GM18499 (cell line): Measurements from ENCODE around the gene AZU1.
A peak's percentile ranks its signal among the peaks of the same experiment; 100 is the strongest.

Experiments used
- ATAC-seq: cut with Tn5 transposase; IDR thresholded peaks from one replicate; pipeline ENCODE4 v1.9.1; 2021; ENCODE audit warnings: moderate number of reproducible peaks; ENCODE audit not compliant: insufficient read depth, unreplicated experiment

The AZU1 gene

DNA sequence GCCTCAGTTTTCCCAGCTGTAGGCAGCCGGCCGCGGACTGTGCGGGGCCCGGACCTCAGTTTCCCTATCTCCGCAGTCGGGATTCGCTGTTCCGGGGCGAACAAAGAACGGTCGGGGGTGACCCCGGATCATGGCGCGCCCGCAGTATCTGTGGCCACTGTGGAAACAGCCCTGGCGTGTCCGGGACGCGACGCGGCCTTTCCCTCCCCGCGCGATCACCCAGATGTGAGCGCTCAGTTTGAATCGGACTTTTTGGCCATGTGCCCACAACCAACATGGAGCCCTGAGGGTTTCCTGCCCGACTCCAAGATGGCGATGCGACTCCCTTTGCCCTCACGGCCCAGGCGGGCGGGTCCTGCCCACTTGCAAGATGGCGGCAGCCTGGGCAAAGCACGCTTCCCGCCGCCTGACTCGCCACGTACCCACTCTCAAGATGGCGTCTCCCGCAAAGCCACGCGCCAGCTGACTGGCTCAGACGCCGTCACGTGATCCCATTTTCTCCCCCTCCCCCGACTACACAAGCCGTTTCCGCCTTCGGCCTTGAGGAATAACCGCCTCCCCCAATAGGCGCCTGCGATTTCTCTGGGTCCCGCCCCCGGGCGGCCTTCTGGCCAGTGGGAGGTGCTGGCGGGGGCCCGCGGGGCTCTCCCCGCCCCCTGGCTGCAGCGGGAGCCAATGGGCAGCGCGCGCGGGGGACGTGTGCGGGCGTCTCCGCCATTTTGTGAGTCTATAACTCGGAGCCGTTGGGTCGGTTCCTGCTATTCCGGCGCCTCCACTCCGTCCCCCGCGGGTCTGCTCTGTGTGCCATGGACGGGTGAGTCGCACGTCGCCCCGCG lies 30.7 kb upstream of the AZU1 start, which contains the start of gene PTBP1:
TSS of gene PTBP1 (plus strand) at position 761 of the 836 bp plus-strand sequence. CDS start at position 807, 46 bp downstream.
- peak; percentile 61 for ATAC-seq

DNA sequence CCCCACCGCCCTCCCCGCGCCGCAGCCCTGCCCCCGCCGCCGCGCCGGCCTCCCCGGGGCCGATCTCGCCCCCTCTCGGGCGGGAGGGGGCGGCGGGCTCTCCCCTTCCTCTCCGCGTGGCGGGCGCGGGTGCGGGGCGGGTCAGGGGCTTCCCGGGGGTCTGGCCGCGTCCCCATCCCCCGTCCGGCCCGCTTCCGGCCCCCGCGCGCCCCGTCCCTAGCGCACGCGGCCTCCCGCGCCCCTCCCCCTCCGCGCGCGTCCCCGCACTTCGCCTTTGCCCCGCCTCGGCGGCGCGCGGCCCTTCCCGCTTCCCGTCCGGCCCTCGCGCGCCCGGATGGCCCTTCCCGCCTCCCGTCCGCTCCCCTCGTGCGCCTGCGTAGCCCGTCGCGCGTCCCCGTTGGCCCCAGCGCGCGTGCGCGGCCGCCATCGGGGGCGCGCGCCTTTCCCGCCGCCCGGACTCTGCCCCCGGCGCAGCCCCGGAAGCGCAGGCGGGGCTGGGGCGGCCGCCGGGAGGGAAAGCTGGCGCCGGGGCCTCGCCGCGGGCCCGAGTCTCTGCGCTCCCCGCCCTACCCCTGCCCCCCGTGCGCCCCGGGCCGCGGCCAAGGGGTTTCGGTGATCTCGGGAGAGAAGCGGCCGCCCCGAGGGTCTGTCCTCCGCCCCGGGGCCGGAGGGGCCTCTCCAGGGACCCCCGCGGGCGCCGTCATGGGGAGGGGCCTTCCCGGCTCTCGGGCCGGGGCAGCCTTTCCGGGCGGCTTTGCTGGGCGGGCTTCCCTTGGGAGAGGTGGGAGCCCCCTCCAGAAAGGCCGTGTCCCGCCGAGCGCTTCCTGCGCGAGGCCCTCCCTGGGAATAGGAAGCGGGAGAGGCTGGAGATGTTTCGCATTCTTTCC lies 29.9 kb upstream of the AZU1 start:
- ATAC-seq = no peak

DNA sequence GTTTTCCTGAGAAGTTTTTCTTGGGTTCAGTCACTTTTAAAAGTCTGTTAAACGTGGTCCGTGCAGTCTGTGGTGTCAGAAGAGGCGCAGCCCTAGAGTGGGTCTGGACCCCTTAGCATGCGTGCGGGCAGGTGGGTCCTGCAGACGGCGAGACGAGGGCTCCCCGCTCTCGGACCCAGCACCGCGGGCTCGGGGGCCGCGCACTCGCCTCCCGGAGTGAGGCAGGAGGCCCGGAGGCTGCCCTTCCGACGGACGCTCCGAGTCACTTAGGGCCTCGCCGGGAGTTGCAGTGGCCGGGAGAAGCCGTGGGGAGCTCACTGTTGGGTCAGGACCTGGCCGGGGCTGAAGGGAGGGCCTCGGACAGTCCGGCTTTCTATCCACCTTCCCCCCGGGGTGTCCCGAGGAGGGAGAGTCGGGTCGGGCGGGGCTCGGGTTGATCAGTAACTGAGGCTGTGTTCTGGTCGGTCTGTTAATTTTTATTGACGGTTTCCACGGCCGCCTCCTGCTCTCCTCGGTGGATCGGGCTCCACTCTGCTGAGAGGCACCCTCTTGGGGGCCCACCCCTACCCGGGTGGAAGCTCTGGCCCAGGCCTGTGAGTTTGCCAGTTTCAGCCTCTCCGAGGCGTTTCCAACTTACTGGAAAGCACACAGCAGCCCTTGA lies 29.1 kb upstream of the AZU1 start:
- ATAC-seq = no peak

DNA sequence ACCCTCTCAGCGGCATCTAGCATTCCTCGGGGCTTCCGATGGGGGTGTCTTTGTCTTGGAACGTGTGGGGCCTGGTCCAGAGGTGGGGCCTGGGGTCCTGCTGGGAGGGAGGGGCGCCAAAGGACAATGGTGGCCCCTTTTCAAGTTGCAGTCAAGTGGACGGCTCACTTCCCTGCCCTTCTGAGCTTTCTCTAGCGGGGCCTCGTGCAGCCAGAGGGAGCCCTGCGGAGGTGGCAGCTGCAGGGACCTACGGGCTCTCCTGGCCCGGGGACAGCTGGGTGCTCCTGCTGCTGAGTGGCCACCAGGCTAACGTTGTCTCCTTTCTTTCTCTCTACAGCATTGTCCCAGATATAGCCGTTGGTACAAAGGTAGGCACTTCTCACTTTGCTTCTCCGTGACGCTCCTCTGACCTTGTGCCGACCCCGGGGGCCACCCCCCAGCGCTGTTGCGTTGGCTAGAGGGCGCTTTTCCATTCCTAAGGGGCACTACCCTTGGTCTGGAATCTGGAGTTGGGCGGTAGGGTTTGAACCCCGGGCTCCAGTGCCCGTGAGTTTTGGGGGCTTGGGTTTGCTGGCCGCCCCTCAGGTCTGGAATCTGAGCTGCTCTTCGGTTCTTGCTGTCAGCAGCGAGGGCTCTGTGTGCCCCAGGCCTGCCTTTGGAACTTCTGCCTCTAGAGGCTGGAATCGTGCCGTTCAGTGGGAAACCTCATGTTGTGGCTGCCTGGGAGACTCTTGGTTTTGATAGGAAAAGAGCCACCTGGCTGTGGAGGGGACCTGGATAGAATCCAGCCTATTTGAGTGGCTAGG lies 28.4 kb upstream of the AZU1 start:
- ATAC-seq = no peak

DNA sequence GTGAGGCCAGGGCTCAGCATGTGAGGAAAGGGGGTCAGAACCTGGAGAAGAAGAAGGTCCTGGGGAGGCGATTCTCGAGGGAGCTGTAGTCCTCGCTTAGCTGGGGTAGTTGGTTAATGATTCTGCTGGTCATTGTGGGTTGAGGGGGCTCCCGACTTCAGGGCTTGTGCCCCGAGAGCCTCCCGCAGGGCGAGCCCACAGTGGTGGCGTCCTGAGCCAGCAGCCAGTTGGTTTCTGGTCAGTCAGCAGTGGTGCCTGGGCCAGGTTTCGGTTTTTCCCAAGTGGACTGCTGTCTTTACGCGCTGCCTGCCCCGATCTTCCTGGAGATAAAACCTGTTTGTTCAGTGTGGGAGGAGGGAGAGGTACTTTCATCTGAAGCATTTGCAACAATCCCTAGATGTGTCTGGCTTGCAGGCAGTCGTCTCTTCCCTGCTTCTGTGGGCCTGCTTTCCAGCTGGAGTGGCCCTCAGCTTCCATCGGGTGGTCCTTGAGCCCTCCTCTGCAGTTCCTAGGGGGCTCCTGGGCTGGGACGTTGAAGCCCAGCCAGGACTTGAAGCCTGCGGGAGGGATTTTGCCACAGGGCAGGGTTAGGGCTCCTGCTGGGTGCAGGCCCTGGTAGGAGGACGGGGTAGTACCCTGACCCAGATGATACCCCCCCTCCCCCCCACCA lies 27.1 kb upstream of the AZU1 start:
- no peak for ATAC-seq

DNA sequence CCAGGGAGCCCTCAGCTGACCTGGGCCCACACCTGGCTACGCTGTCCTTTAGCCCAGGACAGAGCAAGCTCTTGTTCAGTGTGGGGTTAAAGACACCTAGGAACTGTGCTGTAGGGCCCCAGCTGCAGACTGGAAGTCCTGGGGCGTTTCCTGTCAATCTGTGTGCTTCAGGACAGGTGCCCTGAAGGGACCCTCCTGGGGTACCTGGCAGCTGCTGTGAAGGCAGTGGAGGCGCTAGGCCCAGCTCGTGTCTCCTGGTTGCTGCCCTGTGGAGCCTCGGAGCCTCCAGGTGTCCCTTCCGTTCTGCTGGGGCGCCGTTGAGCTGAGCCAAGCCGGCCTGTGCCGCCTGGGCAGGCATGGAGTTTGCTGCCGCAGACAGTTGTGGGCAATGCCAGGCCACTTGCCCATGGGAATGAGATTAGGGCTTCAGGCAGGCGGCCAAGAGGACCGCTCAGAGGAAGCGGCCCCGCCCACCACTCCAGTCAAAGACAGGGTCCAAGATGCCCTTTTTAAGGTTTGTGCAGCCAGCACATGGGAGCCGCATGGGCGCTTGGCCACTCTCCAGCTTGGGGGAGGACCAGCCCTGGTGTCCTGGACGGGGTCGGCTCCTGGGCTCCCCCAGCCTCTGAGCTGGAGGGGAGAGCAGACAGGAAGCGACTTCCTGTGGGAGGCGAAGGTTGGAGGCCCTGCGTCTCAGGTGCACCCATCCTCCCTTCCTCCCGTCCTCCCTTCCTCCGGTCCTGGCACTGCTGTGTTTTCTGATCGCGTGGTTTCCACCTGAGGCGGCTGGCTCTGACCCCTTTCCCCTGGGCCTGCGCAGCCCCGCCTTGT lies 26.4 kb upstream of the AZU1 start:
- no peak for ATAC-seq

DNA sequence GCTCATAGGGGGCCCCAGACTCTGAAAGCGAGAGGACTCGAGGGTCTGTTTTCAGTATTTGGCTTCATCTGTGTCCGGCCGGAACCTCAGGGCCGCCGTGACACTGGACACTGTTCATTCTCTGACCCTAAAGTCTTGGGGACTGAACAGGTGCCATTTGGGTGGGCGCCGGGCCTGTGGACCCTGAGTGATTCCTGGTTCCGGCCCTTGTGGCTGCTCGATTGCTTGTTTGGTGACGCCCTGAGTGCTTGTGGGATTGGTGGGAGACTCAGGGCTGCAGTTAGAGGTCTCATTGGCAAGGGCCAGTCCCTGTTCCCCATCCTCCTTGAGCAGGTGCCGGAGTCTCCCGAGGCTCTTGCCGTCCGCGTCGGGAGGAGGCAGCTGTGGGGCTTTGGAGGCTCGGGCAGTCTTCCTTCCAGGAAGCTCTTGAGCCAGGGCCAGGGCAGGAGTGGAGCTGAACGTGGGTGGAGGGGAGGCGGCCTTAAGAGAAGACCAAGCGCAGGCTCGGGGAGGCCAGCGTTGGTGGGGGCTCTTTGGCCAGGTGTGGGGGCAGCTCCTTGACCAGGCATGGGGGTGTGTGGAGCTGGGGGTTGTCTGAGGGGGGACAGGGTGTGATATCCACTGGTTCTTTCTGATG lies 25.7 kb upstream of the AZU1 start:
- no peak for ATAC-seq

DNA sequence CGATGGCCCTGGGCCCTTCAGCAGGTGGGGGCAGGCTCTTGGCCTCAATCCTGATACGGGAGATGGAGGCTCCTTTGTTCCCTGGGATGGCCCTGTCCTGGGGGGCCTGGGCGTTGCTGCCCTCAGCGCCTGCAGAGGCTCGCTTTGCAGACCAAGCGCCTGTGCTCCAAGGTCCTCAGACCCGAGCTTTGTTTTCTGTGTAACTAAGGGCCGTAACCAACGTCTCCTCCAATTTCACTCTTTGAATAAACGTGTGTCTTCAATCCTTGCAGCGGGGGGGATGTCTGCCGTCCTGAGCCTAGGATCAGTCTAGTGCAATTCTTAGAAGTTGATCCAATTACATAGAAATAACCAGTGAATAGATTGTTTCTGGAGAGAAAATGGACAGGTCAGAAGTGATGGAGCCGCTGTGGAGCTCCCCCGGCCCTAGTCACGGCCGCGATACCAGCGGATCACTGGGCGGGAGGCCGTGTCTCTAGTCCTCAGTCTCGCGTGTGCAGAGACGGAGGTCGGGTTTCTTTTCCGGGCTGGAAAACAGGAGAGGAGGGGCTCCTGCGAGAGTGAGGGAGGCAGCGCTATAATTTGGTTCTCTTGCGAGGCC lies 25.0 kb upstream of the AZU1 start:
- no peak for ATAC-seq

DNA sequence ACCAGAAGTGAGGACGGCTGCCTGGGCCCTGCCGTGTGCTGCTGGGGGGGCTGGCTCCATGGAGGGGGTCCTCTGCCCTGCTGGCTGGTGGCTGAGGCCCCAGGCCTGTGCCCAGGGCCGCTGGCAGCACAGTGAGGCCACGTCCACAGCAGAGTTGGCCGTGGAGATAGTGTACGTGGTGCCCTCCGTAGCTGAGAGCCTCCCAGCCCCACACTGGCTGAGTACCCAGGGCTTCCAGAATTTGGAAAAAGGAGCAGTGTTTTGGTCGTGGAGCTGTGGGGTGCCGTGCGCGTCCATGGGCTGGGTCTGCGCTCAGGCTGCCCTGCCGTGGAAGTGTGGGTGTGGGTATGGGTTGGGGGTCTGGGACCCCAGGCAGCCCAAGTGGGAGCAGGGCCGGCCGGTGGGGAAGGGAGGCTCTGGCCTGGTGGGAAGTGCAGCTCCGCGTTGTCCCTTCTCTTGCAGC lies 24.5 kb upstream of the AZU1 start:
- no peak for ATAC-seq

DNA sequence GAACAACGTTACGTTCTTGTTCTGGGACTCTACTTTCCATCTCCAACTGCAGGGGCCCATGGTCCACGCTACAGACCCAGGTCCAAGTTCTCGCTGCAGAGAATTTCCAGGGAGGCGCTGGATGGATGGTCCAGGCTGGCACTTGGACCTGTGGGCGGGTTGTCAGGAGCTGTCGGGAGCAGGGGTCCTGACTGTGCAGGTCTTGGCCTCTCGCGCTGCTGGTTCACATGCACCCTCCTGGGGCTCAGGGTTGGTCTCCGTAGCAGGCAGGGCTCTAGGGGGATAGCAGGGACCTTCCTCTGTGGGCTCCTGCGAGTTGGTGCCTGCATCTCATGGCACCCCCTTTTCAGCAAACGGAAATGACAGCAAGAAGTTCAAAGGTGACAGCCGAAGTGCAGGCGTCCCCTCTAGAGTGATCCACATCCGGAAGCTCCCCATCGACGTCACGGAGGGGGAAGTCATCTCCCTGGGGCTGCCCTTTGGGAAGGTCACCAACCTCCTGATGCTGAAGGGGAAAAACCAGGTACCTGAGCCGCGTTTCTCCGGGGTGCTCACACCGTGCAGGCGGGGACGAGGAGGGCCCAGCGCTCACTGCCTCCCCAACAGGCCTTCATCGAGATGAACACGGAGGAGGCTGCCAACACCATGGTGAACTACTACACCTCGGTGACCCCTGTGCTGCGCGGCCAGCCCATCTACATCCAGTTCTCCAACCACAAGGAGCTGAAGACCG lies 23.8 kb upstream of the AZU1 start:
- ATAC-seq = no peak

DNA sequence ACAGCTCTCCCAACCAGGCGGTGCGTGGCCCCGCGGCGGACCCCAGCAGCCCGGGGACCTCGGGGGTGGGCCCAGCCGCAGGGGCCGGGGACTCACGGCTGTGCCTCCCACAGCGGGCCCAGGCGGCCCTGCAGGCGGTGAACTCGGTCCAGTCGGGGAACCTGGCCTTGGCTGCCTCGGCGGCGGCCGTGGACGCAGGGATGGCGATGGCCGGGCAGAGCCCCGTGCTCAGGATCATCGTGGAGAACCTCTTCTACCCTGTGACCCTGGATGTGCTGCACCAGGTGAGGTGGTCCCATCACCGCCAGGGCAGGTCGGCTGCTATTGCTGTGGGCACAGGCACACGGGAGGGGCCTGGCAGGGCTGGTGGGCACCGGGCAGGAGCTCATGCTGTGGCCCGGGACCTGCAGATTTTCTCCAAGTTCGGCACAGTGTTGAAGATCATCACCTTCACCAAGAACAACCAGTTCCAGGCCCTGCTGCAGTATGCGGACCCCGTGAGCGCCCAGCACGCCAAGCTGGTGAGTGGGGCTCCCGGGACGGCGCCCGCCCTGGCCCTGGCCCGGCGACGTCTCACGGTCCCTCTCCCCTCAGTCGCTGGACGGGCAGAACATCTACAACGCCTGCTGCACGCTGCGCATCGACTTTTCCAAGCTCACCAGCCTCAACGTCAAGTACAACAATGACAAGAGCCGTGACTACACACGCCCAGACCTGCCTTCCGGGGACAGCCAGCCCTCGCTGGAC lies 23.0 kb upstream of the AZU1 start:
- no peak for ATAC-seq

DNA sequence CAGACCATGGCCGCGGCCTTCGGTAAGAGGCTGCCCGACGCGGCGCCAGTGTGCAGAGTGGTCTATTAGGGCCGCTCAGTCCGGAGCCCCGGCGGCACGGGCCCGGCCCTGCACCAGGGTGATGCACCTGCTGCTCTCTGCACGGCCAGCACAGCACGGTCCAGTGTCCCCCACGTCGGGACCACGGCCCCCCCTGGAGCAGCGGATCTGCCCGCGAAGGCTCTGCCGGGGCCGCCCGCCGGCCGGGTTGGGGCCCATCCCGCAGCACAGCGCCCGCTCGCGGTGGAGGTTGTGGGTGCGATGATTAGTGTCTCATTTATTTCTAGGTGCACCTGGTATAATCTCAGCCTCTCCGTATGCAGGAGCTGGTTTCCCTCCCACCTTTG lies 22.5 kb upstream of the AZU1 start:
- no peak for ATAC-seq

DNA sequence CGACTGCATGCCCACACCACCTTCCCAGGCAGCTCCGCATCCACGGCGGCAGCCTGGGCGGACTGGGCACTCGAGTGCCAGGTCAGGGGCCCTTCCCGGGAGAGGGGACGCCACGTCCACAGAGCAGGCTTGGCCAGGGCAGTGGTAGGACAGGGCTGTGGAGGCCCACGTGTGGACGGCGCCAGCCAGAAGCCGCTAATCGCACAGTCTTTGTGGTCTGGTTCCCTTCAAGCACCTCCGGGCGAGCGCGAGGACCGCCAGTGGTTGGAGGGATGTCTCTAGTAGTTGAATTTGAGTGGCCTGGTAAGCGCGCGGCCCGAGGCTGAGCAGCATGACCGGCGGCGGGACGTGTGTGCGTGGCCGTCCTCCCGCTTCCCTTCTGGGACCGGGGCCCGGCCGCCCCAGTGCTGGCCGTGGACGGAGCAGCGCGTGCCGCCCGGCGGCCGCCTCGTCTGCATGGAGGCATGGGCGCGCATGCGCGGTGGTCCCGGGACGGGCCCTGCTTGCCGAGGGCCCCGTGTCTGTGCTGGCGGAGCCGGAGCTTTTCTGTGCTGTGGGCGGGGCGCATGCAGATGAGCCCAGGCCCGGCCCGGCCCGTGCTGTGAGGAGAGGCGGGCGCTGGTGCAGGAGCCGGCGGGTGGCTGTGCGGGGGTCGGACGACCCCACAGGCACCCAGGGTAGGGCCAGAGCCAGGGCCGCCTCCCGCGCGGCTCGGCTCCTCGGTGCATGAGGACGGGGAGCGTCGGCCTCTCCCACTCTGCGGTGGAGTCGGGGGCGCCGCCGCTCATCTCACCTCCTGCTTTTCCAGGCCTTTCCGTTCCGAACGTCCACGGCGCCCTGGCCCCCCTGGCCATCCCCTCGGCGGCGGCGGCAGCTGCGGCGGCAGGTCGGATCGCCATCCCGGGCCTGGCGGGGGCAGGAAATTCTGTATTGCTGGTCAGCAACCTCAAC lies 21.8 kb upstream of the AZU1 start:
- no peak for ATAC-seq

DNA sequence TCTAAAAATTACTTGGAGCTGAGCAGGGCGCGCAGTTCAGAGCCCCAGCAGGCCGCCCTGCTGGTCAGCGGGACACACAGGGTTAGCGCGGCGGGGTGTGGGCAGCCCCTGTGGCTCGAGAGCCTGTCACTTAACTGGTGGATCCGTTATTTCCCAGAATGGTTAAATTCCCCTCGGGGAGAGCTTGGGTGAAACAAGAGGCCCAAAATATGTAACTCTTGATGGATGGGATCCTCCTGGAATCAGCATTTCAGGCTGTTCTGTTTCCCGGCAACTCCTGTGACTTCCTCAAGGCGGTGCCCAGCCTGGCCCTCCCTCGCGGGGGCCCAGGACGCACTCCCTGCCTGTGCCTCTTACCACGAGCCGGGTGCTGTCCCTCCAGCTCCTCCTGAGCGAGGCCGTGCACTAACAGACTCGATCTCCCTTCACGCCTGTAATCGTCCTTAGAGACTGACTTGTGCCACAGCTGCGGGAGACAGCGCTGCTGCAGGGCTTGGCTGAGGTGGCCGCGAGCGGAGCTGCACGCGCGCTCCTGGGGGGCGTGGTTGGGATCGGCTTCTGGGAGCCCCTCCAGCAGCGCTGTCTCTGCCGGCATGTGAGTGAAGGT lies 20.7 kb upstream of the AZU1 start:
- no peak for ATAC-seq
